OCI-LY7 (cell line): ENCODE data around the gene PCDHB14. TPM values are rescaled to one million over a fixed set of nuclear protein-coding genes. Genes with fewer than 3 reads are reported as not detected.
"Not testable (repeated sequence)": the region's sequence is repeated elsewhere in the genome, so short reads cannot be mapped to it uniquely, and the experiment has no call there.

Experiments used
- BruUV-seq: library from RNA; stranded (reverse); fragments of 400-500 nt; replicated peaks from 2 replicates; lab custom pipeline; 2021; lab: Mats Ljungman, UMichigan
- CTCF ChIA-PET: fragments of 300-600 bp; sonication (Branson Sonifier 250); formaldehyde crosslinking; loops from one replicate; lab custom pipeline; 2022; ENCODE audit warnings: antibody characterized with exemption; ENCODE audit not compliant: unreplicated experiment; lab: Charles Lee
- POLR2A ChIA-PET: fragments of 300-600 bp; sonication (Branson Sonifier 250); formaldehyde crosslinking; loops from one replicate; lab custom pipeline; 2022; ENCODE audit warnings: antibody characterized with exemption; lab: Charles Lee
- DNase-seq: peaks from one replicate; pipeline ENCODE4 v3.0.0-alpha.2; 2015; ENCODE audit warnings: low spot score
- H2AFZ ChIP-seq: fragments of 200-600 bp; sonication (generic), shearing (Covaris generic); 2 replicates; pipeline ENCODE4 v1.6.1; 2014; ENCODE audit warnings: mild to moderate bottlenecking, antibody characterized with exemption, low read length, moderate library complexity
- H3K27ac ChIP-seq: fragments of 200-600 bp; sonication (generic); 2 replicates; pipeline ENCODE4 v1.5.1; 2014; ENCODE audit warnings: mixed run types, low read depth, mild to moderate bottlenecking, moderate library complexity, low read length, inconsistent platforms; ENCODE audit not compliant: poor library complexity, severe bottlenecking
- H3K36me3 ChIP-seq: fragments of 200-600 bp; sonication (generic); 2 replicates; pipeline ENCODE4 v1.6.1; 2014; ENCODE audit warnings: mild to moderate bottlenecking, antibody characterized with exemption, low read length, moderate library complexity, mixed read lengths; ENCODE audit not compliant: insufficient read depth
- H3K4me1 ChIP-seq: fragments of 200-600 bp; sonication (generic); 2 replicates; pipeline ENCODE4 v1.5.1; 2014; ENCODE audit warnings: mild to moderate bottlenecking, low read length; ENCODE audit not compliant: insufficient read depth, poor library complexity, severe bottlenecking
- H3K4me2 ChIP-seq: fragments of 200-600 bp; sonication (generic); 2 replicates; pipeline ENCODE4 v1.6.1; 2014; ENCODE audit warnings: mild to moderate bottlenecking, low read length
- H3K4me3 ChIP-seq: fragments of 200-600 bp; sonication (generic); 2 replicates; pipeline ENCODE4 v1.5.1; 2014; ENCODE audit warnings: mild to moderate bottlenecking, low read depth, low read length; ENCODE audit not compliant: poor library complexity, severe bottlenecking
- H3K79me2 ChIP-seq: fragments of 200-600 bp; sonication (generic); 2 replicates; pipeline ENCODE4 v1.6.1; 2016; ENCODE audit warnings: low read depth, mild to moderate bottlenecking, low read length, moderate library complexity, mixed read lengths; ENCODE audit not compliant: insufficient read depth
- H3K9me2 ChIP-seq: fragments of 200-600 bp; sonication (generic); 2 replicates; pipeline ENCODE4 v1.6.1; 2016; ENCODE audit warnings: mild to moderate bottlenecking, low read length, mixed read lengths; ENCODE audit not compliant: insufficient read depth
- H3K9me3 ChIP-seq: fragments of 200-600 bp; sonication (generic); 2 replicates; pipeline ENCODE4 v1.6.1; 2014; ENCODE audit warnings: mild to moderate bottlenecking, mixed run types, low read length, mixed read lengths
- H4K20me1 ChIP-seq: fragments of 200-600 bp; sonication (generic); 2 replicates; pipeline ENCODE4 v1.6.1; 2014; ENCODE audit warnings: mild to moderate bottlenecking, antibody characterized with exemption, low read length, moderate library complexity, mixed read lengths; ENCODE audit not compliant: insufficient read depth
- CTCF ChIP-seq: fragments of 200-600 bp; sonication (generic); conservative IDR thresholded peaks from 2 replicates; pipeline ENCODE4 v1.5.1; 2014; ENCODE audit warnings: mild to moderate bottlenecking, antibody characterized with exemption, low read length, moderate library complexity, mixed read lengths
- EZH2phosphoT487 ChIP-seq: fragments of 200-600 bp; sonication (generic); IDR thresholded peaks from 2 replicates; pipeline ENCODE4 v1.6.1; 2018; ENCODE audit warnings: low read depth, borderline replicate concordance, mild to moderate bottlenecking, mixed run types, antibody characterized with exemption, low read length, moderate library complexity, mixed read lengths
- intact Hi-C: fragments of 100-400 bp; cut with micrococcal nuclease; formaldehyde crosslinking; loops from one replicate; pipeline ENCODE4 v1.10.0; 2022; ENCODE audit not compliant: unreplicated experiment
- total RNA-seq, 2 experiments: library from RNA; depleted of rRNA in 1 of 2; stranded (reverse); fragments of >200 nt in 1 of 2; shearing (Covaris generic) in 1 of 2; gene quantifications; 2 replicates each; pipeline ENCODE4 v1.2.3, GENCODE V29; 2014 to 2022

Gene PCDHB14
- total RNA-seq, 2 experiments from 2014 or later, result 0.22 TPM; not detected in 1

GRCh38 chr5:141241496-141241895 lies 18.4 kb downstream of the PCDHB14 start:
- intact Hi-C loops, result no loop called here
- H3K9me3 ChIP-seq, result no peaks in the 10 kb centered on the region

GRCh38 chr5:141245250-141245717 lies 22.1 kb downstream of the PCDHB14 start, which contains the start of gene PCDHB15:
PCDHB15 (plus strand) TSS chr5:141245395; CDS start chr5:141245579, 184 bp downstream.
- Histone ChIP-seq H3K9me2 (no peaks in the 10 kb centered on the region), H3K36me3 (no peaks in the 10 kb centered on the region), H3K79me2 (no peaks in the 10 kb centered on the region), H3K4me2 (no peak within 1 kb of the TSS), H3K4me3 (no peak within 1 kb of the TSS), H2AFZ (no peak within 1 kb of the TSS), H3K4me1 (no peaks in the 10 kb centered on the region), H4K20me1 (no peaks in the 10 kb centered on the region), H3K9me3 (no peaks in the 10 kb centered on the region), H3K27ac (no peak within 1 kb of the TSS)
- CTCF ChIA-PET, result no interaction called here
- no peak for TF ChIP-seq CTCF
- TF ChIP-seq EZH2phosphoT487, result no peak
- no peak for DNase-seq
- POLR2A ChIA-PET, result interaction anchor here (0.9 kb wide), 1 partner anchor 124 kb away, joined by 3 read pairs; the partner anchor contains the start of gene PCDHGB3
- intact Hi-C loops, result no loop called here
- no TSS peak for BruUV-seq

More at GRCh38 chr5:141241496-141241895, 18.4 kb downstream of the PCDHB14 start:
- Histone ChIP-seq H3K27ac (no peak overlapping the region), H3K4me3 (no peak overlapping the region), H3K9me2 (no peaks in the 10 kb centered on the region), H3K4me1 (no peaks in the 10 kb centered on the region), H3K4me2 (no peak overlapping the region), H3K36me3 (no peaks in the 10 kb centered on the region), H4K20me1 (no peaks in the 10 kb centered on the region), H2AFZ (no peak overlapping the region), H3K79me2 (no peaks in the 10 kb centered on the region)
- POLR2A ChIA-PET, result no interaction called here
- no TSS peak for BruUV-seq
- TF ChIP-seq EZH2phosphoT487 (no peak), CTCF (no peak)
- CTCF ChIA-PET, result no interaction called here
- no peak for DNase-seq

- intact Hi-C loops, DNase-seq, H3K4me2 ChIP-seq, H3K4me3 ChIP-seq, H3K79me2 ChIP-seq, H3K36me3 ChIP-seq, H3K27ac ChIP-seq, H4K20me1 ChIP-seq, H3K4me1 ChIP-seq, POLR2A ChIA-PET, H2AFZ ChIP-seq, CTCF ChIA-PET, H3K9me2 ChIP-seq, BruUV-seq: not testable (repeated sequence)
- H3K9me3 ChIP-seq, result peaks cover 13% of the 10 kb centered on the region; the same call in 1 of the 2 replicates
Observed at GRCh38 chr5:141246971-141247370, 23.8 kb downstream of the PCDHB14 start.

GRCh38 chr5:141247434-141247833 lies 24.3 kb downstream of the PCDHB14 start:
- CTCF ChIA-PET, result not testable (repeated sequence)
- peaks cover 13% of the 10 kb centered on the region; the same call in 1 of the 2 replicates for H3K9me3 ChIP-seq

More at GRCh38 chr5:141247434-141247833, 24.3 kb downstream of the PCDHB14 start:
- H2AFZ ChIP-seq, H3K4me1 ChIP-seq, H3K27ac ChIP-seq, DNase-seq, H3K4me2 ChIP-seq, intact Hi-C loops, H3K79me2 ChIP-seq, H3K9me2 ChIP-seq, BruUV-seq, H3K4me3 ChIP-seq, POLR2A ChIA-PET, H3K36me3 ChIP-seq, H4K20me1 ChIP-seq: not testable (repeated sequence)
